ENCODE results near the gene PHOSPHO2.

The PHOSPHO2 gene

GRCh38 chr2:169694113-169694893, at the start of gene PHOSPHO2, which contains the start of gene CFAP210:
Gene PHOSPHO2 (plus strand): TSS chr2:169694469. CDS start chr2:169700972, 6,503 bp downstream.
Gene CFAP210 (minus strand): TSS chr2:169694405. CDS start chr2:169694327, 78 bp downstream.
- Mint-ChIP-seq H3K4me1 (ENCODE audit: low read depth) (peaks cover 24% of the 10 kb centered on the region), H3K27ac (peak within 1 kb of the TSS; percentile 89), H3K4me3 (peak within 1 kb of the TSS; percentile 97), H3K9me3 (ENCODE audit: low read depth) (peaks cover 5% of the 10 kb centered on the region), H3K36me3 (peaks cover 14% of the 10 kb centered on the region), H3K27me3 (peaks cover 1% of the 10 kb centered on the region)

GRCh38 chr2:169647496-169647895, 46.8 kb upstream of the PHOSPHO2 start:
- peaks cover 6% of the 10 kb centered on the region for H3K9me3 Mint-ChIP-seq (ENCODE audit: low read depth)
- H3K27me3 Mint-ChIP-seq: peaks cover 3% of the 10 kb centered on the region
- no peak overlapping the region for H3K4me3 Mint-ChIP-seq
- H3K36me3 Mint-ChIP-seq: no peaks in the 10 kb centered on the region
- no peak overlapping the region for H3K27ac Mint-ChIP-seq
- no peaks in the 10 kb centered on the region for H3K4me1 Mint-ChIP-seq (ENCODE audit: low read depth)

GRCh38 chr2:169649278-169649677, 45.0 kb upstream of the PHOSPHO2 start:
- Mint-ChIP-seq H3K27ac (no peak overlapping the region), H3K36me3 (no peaks in the 10 kb centered on the region), H3K4me3 (no peak overlapping the region), H3K27me3 (peaks cover 14% of the 10 kb centered on the region), H3K9me3 (ENCODE audit: low read depth) (peaks cover 4% of the 10 kb centered on the region), H3K4me1 (ENCODE audit: low read depth) (no peaks in the 10 kb centered on the region)

GRCh38 chr2:169653636-169654035, 40.6 kb upstream of the PHOSPHO2 start:
- Mint-ChIP-seq H3K27me3 (peaks cover 18% of the 10 kb centered on the region), H3K4me1 (ENCODE audit: low read depth) (no peaks in the 10 kb centered on the region), H3K36me3 (no peaks in the 10 kb centered on the region), H3K4me3 (no peak overlapping the region), H3K9me3 (ENCODE audit: low read depth) (no peaks in the 10 kb centered on the region), H3K27ac (no peak overlapping the region)

- no peak overlapping the region for H3K27ac Mint-ChIP-seq
- no peak overlapping the region for H3K4me3 Mint-ChIP-seq
These were observed 38.1 kb upstream of the PHOSPHO2 start for GRCh38 chr2:169656164-169656563.

GRCh38 chr2:169658877-169659276, 35.4 kb upstream of the PHOSPHO2 start:
- H3K4me1 Mint-ChIP-seq (ENCODE audit: low read depth): no peaks in the 10 kb centered on the region
- H3K4me3 Mint-ChIP-seq: no peak overlapping the region
- H3K27ac Mint-ChIP-seq: no peak overlapping the region
- no peaks in the 10 kb centered on the region for H3K36me3 Mint-ChIP-seq
- no peaks in the 10 kb centered on the region for H3K9me3 Mint-ChIP-seq (ENCODE audit: low read depth)
- H3K27me3 Mint-ChIP-seq: peaks cover 12% of the 10 kb centered on the region

More at GRCh38 chr2:169656164-169656563, 38.1 kb upstream of the PHOSPHO2 start:
- H3K36me3 Mint-ChIP-seq: no peaks in the 10 kb centered on the region
- H3K4me1 Mint-ChIP-seq (ENCODE audit: low read depth): no peaks in the 10 kb centered on the region
- peaks cover 16% of the 10 kb centered on the region for H3K27me3 Mint-ChIP-seq
- no peaks in the 10 kb centered on the region for H3K9me3 Mint-ChIP-seq (ENCODE audit: low read depth)

GRCh38 chr2:169659320-169659719, 34.9 kb upstream of the PHOSPHO2 start:
- Mint-ChIP-seq H3K27me3 (peaks cover 9% of the 10 kb centered on the region), H3K36me3 (no peaks in the 10 kb centered on the region), H3K9me3 (ENCODE audit: low read depth) (no peaks in the 10 kb centered on the region), H3K27ac (no peak overlapping the region), H3K4me3 (no peak overlapping the region), H3K4me1 (ENCODE audit: low read depth) (no peaks in the 10 kb centered on the region)

GRCh38 chr2:169661265-169661664, 33.0 kb upstream of the PHOSPHO2 start:
- no peak overlapping the region for H3K4me3 Mint-ChIP-seq
- peaks cover 6% of the 10 kb centered on the region for H3K27me3 Mint-ChIP-seq
- no peak overlapping the region for H3K27ac Mint-ChIP-seq
- H3K4me1 Mint-ChIP-seq (ENCODE audit: low read depth): no peaks in the 10 kb centered on the region
- H3K36me3 Mint-ChIP-seq: no peaks in the 10 kb centered on the region
- no peaks in the 10 kb centered on the region for H3K9me3 Mint-ChIP-seq (ENCODE audit: low read depth)

- Mint-ChIP-seq H3K36me3 (peaks cover 2% of the 10 kb centered on the region), H3K4me1 (ENCODE audit: low read depth) (no peaks in the 10 kb centered on the region), H3K27ac (no peak overlapping the region), H3K9me3 (ENCODE audit: low read depth) (no peaks in the 10 kb centered on the region), H3K27me3 (peaks cover 8% of the 10 kb centered on the region), H3K4me3 (no peak overlapping the region)
These were observed 31.5 kb upstream of the PHOSPHO2 start for GRCh38 chr2:169662744-169663143.

- Mint-ChIP-seq H3K27ac (no peak overlapping the region), H3K4me3 (no peak overlapping the region), H3K27me3 (peaks cover 8% of the 10 kb centered on the region), H3K36me3 (peaks cover 2% of the 10 kb centered on the region), H3K4me1 (ENCODE audit: low read depth) (no peaks in the 10 kb centered on the region), H3K9me3 (ENCODE audit: low read depth) (no peaks in the 10 kb centered on the region)
These were observed 31.0 kb upstream of the PHOSPHO2 start for GRCh38 chr2:169663247-169663646.

GRCh38 chr2:169664600-169664977, 29.7 kb upstream of the PHOSPHO2 start:
- Mint-ChIP-seq H3K4me3 (no peak overlapping the region), H3K9me3 (ENCODE audit: low read depth) (no peaks in the 10 kb centered on the region), H3K27me3 (peaks cover 8% of the 10 kb centered on the region), H3K36me3 (peaks cover 2% of the 10 kb centered on the region), H3K27ac (no peak overlapping the region), H3K4me1 (ENCODE audit: low read depth) (no peaks in the 10 kb centered on the region)

- H3K4me1 Mint-ChIP-seq (ENCODE audit: low read depth): no peaks in the 10 kb centered on the region
- H3K36me3 Mint-ChIP-seq: peaks cover 2% of the 10 kb centered on the region
- H3K9me3 Mint-ChIP-seq (ENCODE audit: low read depth): no peaks in the 10 kb centered on the region
- H3K27ac Mint-ChIP-seq: no peak overlapping the region
- H3K4me3 Mint-ChIP-seq: no peak overlapping the region
- peaks cover 8% of the 10 kb centered on the region for H3K27me3 Mint-ChIP-seq
These were observed 29.0 kb upstream of the PHOSPHO2 start for GRCh38 chr2:169664978-169665930.

GRCh38 chr2:169667583-169667982, 26.7 kb upstream of the PHOSPHO2 start:
- Mint-ChIP-seq H3K27me3 (peaks cover 5% of the 10 kb centered on the region), H3K36me3 (peaks cover 2% of the 10 kb centered on the region), H3K4me1 (ENCODE audit: low read depth) (no peaks in the 10 kb centered on the region), H3K27ac (no peak overlapping the region), H3K4me3 (no peak overlapping the region), H3K9me3 (ENCODE audit: low read depth) (no peaks in the 10 kb centered on the region)

- Mint-ChIP-seq H3K27ac (no peak overlapping the region), H3K36me3 (peaks cover 2% of the 10 kb centered on the region), H3K4me1 (ENCODE audit: low read depth) (no peaks in the 10 kb centered on the region), H3K4me3 (no peak overlapping the region), H3K27me3 (peaks cover 10% of the 10 kb centered on the region), H3K9me3 (ENCODE audit: low read depth) (no peaks in the 10 kb centered on the region)
These were observed 24.0 kb upstream of the PHOSPHO2 start for GRCh38 chr2:169670215-169670651.

GRCh38 chr2:169670937-169671336, 23.3 kb upstream of the PHOSPHO2 start:
- Mint-ChIP-seq H3K27ac (no peak overlapping the region), H3K9me3 (ENCODE audit: low read depth) (no peaks in the 10 kb centered on the region)

More at GRCh38 chr2:169670937-169671336, 23.3 kb upstream of the PHOSPHO2 start:
- no peaks in the 10 kb centered on the region for H3K4me1 Mint-ChIP-seq (ENCODE audit: low read depth)
- peaks cover 12% of the 10 kb centered on the region for H3K27me3 Mint-ChIP-seq
- no peak overlapping the region for H3K4me3 Mint-ChIP-seq
- peaks cover 2% of the 10 kb centered on the region for H3K36me3 Mint-ChIP-seq
